CD4-positive, alpha-beta memory T cell (primary cell): ENCODE measurements around the gene PVALEF. TPM values are rescaled to one million over a fixed set of nuclear protein-coding genes. Genes with fewer than 3 reads are reported as not detected.

Experiments used
- CTCF ChIA-PET: fragments of 350-600 bp; sonication (Branson Sonifier 250); formaldehyde crosslinking; loops from one replicate; lab custom pipeline; 2021; ENCODE audit warnings: inconsistent platforms; ENCODE audit not compliant: partially characterized antibody; lab: Charles Lee
- POLR2A ChIA-PET: fragments of 350-600 bp; sonication (Branson Sonifier 250); formaldehyde crosslinking; loops from one replicate; lab custom pipeline; 2021; ENCODE audit not compliant: partially characterized antibody; lab: Charles Lee
- DNase-seq, 5 donors: peaks; one replicate each; pipeline versions ENCODE4 v3.0.0 to v3.0.0-alpha.2; 2020 to 2022; ENCODE audit warnings: mixed read lengths in 1 of 5
- H3K27ac ChIP-seq: one replicate; pipeline ENCODE4 v1.7.0; 2013; ENCODE audit warnings: low read depth, low read length
- H3K27me3 ChIP-seq: 2 replicates; pipeline ENCODE4 v1.7.0; 2013; ENCODE audit warnings: mild to moderate bottlenecking, low read length, moderate library complexity; ENCODE audit not compliant: insufficient read depth
- H3K36me3 ChIP-seq: 2 replicates; pipeline ENCODE4 v1.7.0; 2013; ENCODE audit warnings: mild to moderate bottlenecking, low read length, moderate library complexity; ENCODE audit not compliant: insufficient read depth
- H3K4me1 ChIP-seq: 2 replicates; pipeline ENCODE4 v1.7.0; 2013; ENCODE audit warnings: mild to moderate bottlenecking, low read length, moderate library complexity; ENCODE audit not compliant: insufficient read depth
- H3K4me3 ChIP-seq, 2 donors: one replicate each; pipeline ENCODE4 v1.7.0; 2013; ENCODE audit warnings: low read length in 2 of 2, mild to moderate bottlenecking in 1 of 2
- H3K9me3 ChIP-seq, 2 donors: one replicate each; pipeline ENCODE4 v1.7.0; 2013; ENCODE audit warnings: low read length in 2 of 2, control low read depth in 1 of 2; ENCODE audit not compliant: control insufficient read depth in 1 of 2
- H3K27ac Mint-ChIP-seq, 7 donors: one replicate each; pipeline ENCODE4 v1.8.0; 2020 to 2021; ENCODE audit warnings: mixed read lengths in 7 of 7, mild to moderate bottlenecking in 6 of 7, inconsistent platforms in 3 of 7, moderate library complexity in 3 of 7
- H3K27me3 Mint-ChIP-seq, 2 donors: one replicate each; pipeline ENCODE4 v1.8.0; 2020 to 2021; ENCODE audit warnings: mixed read lengths in 2 of 2
- H3K36me3 Mint-ChIP-seq, 2 donors: one replicate each; pipeline ENCODE4 v1.8.0; 2020 to 2021; ENCODE audit warnings: mixed read lengths in 2 of 2, inconsistent platforms in 1 of 2, mild to moderate bottlenecking in 1 of 2
- H3K4me1 Mint-ChIP-seq, 4 donors: one replicate each; pipeline ENCODE4 v1.8.0; 2020 to 2021; ENCODE audit warnings: mixed read lengths in 4 of 4, mild to moderate bottlenecking in 1 of 4
- H3K4me3 Mint-ChIP-seq, 8 donors: one replicate each; pipeline ENCODE4 v1.8.0; 2020 to 2021; ENCODE audit warnings: mixed read lengths in 8 of 8, mild to moderate bottlenecking in 7 of 8, moderate library complexity in 6 of 8, inconsistent platforms in 3 of 8
- H3K9me3 Mint-ChIP-seq, 8 donors: one replicate each; pipeline ENCODE4 v1.8.0; 2020 to 2021; ENCODE audit warnings: mixed read lengths in 8 of 8, mild to moderate bottlenecking in 5 of 8, inconsistent platforms in 3 of 8, moderate library complexity in 1 of 8
- intact Hi-C: fragments of 100-400 bp; cut with micrococcal nuclease; formaldehyde crosslinking; loops from one replicate; pipeline ENCODE4 v1.15.1; 2023
- polyA plus RNA-seq, 2 donors: library from polyadenylated mRNA; unstranded; fragments of 300-500 nt; fragmentation: Illumina TruSeq; gene quantifications; one replicate each; pipeline ENCODE4 v1.2.3, GENCODE V29; 2021
- total RNA-seq, 2 experiments: library from RNA; stranded (reverse); gene quantifications; one replicate each; pipeline ENCODE4 v1.2.3, GENCODE V29; 2021

The PVALEF gene
- total and polyA plus RNA-seq, 4 experiments from 2014 or later: not detected

DNA sequence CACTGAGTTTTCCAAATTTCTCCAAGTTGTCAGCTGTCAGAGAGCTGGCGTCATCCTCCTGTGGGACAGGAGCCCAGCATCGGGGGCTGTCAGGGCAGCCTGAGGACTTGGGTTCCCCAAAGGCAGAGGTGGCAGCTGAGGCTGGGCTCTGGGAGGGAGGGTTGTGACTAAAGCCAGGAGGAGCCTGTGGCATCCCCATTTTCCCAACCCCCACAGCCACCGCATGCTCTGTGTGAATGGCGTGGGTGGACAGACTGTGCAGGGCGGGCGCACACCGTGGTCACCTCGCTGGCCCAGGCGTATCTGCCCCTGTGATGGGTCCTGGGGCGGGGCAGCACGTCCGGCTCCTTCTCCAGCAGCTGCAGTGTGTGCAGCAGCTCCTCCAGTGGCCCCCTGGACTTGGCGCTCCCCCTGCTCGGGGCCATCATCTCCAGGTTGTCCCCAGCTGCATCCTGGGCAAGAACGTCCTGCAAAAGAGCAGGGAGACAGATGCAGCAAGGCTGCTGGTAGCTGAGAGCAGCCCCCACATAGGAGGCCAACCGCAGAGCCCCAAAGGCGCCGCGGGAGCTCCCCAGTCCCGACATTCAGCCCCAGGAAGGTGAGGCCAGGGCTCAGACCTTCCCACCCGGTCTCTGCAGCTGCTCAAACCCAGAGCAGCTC, 32.7 kb downstream of the PVALEF start:
- Histone ChIP-seq H3K4me3 (no peak overlapping the region), H3K27me3 (no peaks in the 10 kb centered on the region), H3K9me3 (no peaks in the 10 kb centered on the region), H3K4me1 (no peaks in the 10 kb centered on the region), H3K36me3 (no peaks in the 10 kb centered on the region), H3K27ac (no peak overlapping the region)
- no peak for DNase-seq
- ChIA-PET POLR2A (no interaction called here), CTCF (no interaction called here)
- no peak overlapping the region for H3K27ac Mint-ChIP-seq
- no peak overlapping the region for H3K4me3 Mint-ChIP-seq
- H3K4me1 Mint-ChIP-seq: no peaks in the 10 kb centered on the region
- H3K27me3 Mint-ChIP-seq: no peaks in the 10 kb centered on the region
- no peaks in the 10 kb centered on the region for H3K36me3 Mint-ChIP-seq
- no peaks in the 10 kb centered on the region for H3K9me3 Mint-ChIP-seq
- intact Hi-C loops: no loop called here

DNA sequence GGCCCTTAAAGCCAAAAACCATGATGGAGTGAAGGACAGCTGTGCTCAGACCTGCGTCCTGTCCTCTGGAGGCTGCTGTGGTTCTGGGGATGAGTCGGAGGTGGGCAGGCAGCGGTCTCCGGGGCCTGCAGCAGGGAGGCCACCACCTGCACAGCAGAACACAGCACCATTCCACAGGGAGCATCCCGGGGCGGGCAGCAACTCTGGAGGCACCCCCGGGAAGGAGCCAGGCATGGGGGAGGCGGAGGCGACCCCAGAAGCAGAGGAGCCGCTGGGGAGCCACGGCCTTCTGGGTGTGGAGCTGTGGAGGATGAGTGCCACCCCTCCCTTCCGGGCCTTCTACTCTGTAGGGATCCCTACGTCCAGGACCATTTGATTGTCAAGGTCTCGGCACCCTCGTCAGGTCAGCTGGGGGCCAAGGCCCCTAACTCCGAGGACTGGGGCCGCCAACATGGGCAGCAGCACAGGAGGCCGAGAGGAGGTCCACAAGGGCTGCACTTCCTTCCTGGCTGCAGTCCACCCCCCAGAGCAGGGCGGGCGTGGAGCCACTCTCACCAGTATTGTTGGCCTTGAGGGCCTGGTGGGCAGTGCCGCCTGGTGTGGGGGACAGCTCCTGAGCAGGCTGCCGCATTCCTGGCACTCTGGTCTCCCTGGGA, 33.6 kb downstream of the PVALEF start:
- no peaks in the 10 kb centered on the region for H3K36me3 Mint-ChIP-seq
- H3K9me3 ChIP-seq: no peaks in the 10 kb centered on the region
- H3K4me1 Mint-ChIP-seq: no peaks in the 10 kb centered on the region
- DNase-seq: peak in 1 of 5 donors; percentile 19
- CTCF ChIA-PET: no interaction called here
- H3K27me3 ChIP-seq: no peaks in the 10 kb centered on the region
- no peaks in the 10 kb centered on the region for H3K9me3 Mint-ChIP-seq
- no peak overlapping the region for H3K4me3 Mint-ChIP-seq
- H3K27me3 Mint-ChIP-seq: no peaks in the 10 kb centered on the region
- no peaks in the 10 kb centered on the region for H3K4me1 ChIP-seq
- H3K27ac ChIP-seq: no peak overlapping the region
- H3K27ac Mint-ChIP-seq: no peak overlapping the region
- H3K4me3 ChIP-seq: no peak overlapping the region
- no peaks in the 10 kb centered on the region for H3K36me3 ChIP-seq
- POLR2A ChIA-PET: no interaction called here
- intact Hi-C loops: no loop called here

DNA sequence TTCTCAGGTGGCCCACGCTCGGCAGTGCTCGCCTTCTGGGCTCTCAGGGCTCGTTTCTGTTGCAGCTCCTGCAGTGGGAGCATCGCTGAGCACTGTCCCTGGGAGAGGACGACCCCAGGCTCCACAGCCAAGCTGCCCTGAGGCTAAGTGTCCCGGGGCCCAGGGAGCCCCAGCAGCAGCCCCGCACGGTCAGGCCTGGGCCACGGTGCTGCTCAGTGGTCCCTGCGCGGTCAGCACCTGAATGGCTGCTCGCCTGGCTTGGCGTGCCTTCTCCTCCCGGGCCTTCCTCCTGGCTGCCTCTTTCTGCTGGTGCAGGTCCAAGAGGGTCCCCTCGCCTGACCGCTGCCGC, 34.1 kb downstream of the PVALEF start:
- H3K27ac Mint-ChIP-seq: no peak overlapping the region
- intact Hi-C loops: no loop called here
- H3K36me3 ChIP-seq: no peaks in the 10 kb centered on the region
- no peaks in the 10 kb centered on the region for H3K4me1 Mint-ChIP-seq
- ChIA-PET POLR2A (no interaction called here), CTCF (no interaction called here)
- no peaks in the 10 kb centered on the region for H3K36me3 Mint-ChIP-seq
- peak in 1 of 5 donors; percentile 20 for DNase-seq
- no peak overlapping the region for H3K4me3 ChIP-seq
- H3K27me3 ChIP-seq: no peaks in the 10 kb centered on the region
- no peak overlapping the region for H3K4me3 Mint-ChIP-seq
- no peaks in the 10 kb centered on the region for H3K9me3 Mint-ChIP-seq
- H3K4me1 ChIP-seq: no peaks in the 10 kb centered on the region
- H3K27me3 Mint-ChIP-seq: no peaks in the 10 kb centered on the region
- H3K9me3 ChIP-seq: no peaks in the 10 kb centered on the region
- no peak overlapping the region for H3K27ac ChIP-seq

DNA sequence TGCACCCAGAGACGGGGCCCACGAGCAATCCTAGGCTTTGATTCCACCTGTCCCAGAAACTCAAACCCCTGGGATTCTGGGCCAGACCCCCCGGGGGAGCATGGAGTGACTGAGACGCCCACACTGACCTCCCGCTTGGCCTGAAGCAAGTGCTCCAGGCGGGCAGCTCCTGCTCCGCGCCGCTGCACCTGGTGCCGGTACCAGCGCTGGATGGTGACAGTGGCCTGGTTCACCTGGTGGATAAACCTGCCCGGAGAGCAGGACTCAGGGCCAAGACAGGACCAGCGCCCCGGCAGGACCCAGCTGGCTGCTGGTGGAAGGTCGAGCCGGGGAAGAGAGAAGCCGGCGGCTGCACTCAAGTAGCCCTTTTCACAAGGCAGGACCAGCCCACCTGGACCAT, 34.9 kb downstream of the PVALEF start:
- no peak for DNase-seq
- CTCF ChIA-PET: no interaction called here
- Histone ChIP-seq H3K4me3 (no peak overlapping the region), H3K36me3 (no peaks in the 10 kb centered on the region), H3K27ac (no peak overlapping the region), H3K9me3 (no peaks in the 10 kb centered on the region), H3K27me3 (no peaks in the 10 kb centered on the region), H3K4me1 (no peaks in the 10 kb centered on the region)
- no peaks in the 10 kb centered on the region for H3K27me3 Mint-ChIP-seq
- no peaks in the 10 kb centered on the region for H3K36me3 Mint-ChIP-seq
- intact Hi-C loops: no loop called here
- no peak overlapping the region for H3K4me3 Mint-ChIP-seq
- H3K4me1 Mint-ChIP-seq: no peaks in the 10 kb centered on the region
- H3K27ac Mint-ChIP-seq: no peak overlapping the region
- H3K9me3 Mint-ChIP-seq: no peaks in the 10 kb centered on the region
- POLR2A ChIA-PET: no interaction called here

DNA sequence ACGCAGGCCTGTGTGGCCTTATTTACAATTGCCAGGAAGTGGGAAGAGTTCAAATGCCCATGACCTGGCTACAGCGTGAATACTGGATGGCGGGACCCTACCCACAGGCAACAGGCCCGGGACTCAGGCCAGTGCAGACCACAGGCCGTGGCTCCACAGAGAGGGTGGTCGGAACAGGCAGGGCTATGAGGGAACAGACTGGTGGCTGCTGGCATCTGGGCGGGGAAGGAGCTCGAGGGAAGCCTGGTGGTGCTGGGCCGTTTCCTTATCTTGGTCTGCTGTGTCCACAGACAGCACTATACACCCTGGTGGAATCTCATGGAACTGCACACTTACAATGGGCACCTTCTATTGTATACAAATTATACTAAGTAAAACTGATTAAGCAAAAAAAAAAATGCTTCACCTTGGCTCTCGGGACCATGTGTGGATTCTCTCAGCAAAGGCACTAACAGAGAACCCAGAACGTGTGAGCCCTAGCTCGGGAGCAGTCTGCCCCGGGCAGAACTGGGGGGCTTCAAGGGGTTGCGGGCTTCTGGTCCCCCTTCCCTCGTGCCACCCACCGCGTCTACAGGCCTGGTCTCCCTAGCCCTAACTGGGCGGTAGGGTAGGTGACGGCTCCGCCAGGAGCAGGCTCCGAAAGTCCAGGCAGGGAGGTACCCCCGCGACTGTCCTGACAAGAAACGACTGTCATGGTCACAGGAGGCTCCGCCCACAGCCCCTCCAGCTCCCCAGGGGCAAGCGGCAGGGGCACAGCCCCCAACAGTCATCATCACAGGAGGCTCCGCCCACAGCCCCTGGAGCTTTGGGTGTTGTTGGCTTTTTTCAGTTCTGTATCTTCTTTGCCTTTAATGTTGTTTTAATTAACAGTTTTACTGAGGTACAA, 35.6 kb downstream of the PVALEF start:
- H3K4me1 ChIP-seq: no peaks in the 10 kb centered on the region
- no peaks in the 10 kb centered on the region for H3K36me3 ChIP-seq
- ChIA-PET CTCF (no interaction called here), POLR2A (no interaction called here)
- H3K4me3 Mint-ChIP-seq: no peak overlapping the region
- no peaks in the 10 kb centered on the region for H3K9me3 ChIP-seq
- peak in 1 of 5 donors; percentile 31 for DNase-seq
- intact Hi-C loops: no loop called here
- H3K27me3 Mint-ChIP-seq: no peaks in the 10 kb centered on the region
- H3K27ac ChIP-seq: no peak overlapping the region
- H3K9me3 Mint-ChIP-seq: no peaks in the 10 kb centered on the region
- H3K4me3 ChIP-seq: no peak overlapping the region
- no peak overlapping the region for H3K27ac Mint-ChIP-seq
- no peaks in the 10 kb centered on the region for H3K4me1 Mint-ChIP-seq
- no peaks in the 10 kb centered on the region for H3K36me3 Mint-ChIP-seq
- no peaks in the 10 kb centered on the region for H3K27me3 ChIP-seq

DNA sequence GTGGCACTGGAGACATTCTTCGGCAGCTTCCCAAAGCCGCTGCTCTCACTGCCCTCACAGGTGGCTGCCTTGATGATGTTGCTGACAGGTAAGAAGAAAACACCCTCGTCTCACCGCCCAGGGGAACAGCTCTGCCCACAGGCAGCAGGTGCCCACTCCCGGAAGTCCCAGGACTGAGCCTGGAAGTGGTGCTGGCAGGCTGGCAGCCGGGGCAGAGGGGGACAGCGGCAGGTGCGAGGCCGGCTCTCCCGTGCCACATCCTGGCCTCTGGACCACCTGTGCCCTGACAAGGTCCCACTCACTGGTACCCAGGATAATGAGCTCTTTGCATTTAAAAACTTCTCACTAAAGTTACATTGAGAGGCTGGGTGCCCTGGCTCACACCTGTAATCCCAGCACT, 37.0 kb downstream of the PVALEF start:
- Histone ChIP-seq H3K27me3 (no peaks in the 10 kb centered on the region), H3K4me1 (no peaks in the 10 kb centered on the region), H3K27ac (no peak overlapping the region), H3K9me3 (no peaks in the 10 kb centered on the region), H3K4me3 (no peak overlapping the region), H3K36me3 (no peaks in the 10 kb centered on the region)
- Mint-ChIP-seq H3K27ac (no peak overlapping the region), H3K27me3 (no peaks in the 10 kb centered on the region), H3K36me3 (no peaks in the 10 kb centered on the region), H3K4me3 (no peak overlapping the region), H3K4me1 (no peaks in the 10 kb centered on the region), H3K9me3 (no peaks in the 10 kb centered on the region)
- CTCF ChIA-PET: no interaction called here
- POLR2A ChIA-PET: no interaction called here
- no peak for DNase-seq
- intact Hi-C loops: no loop called here

DNA sequence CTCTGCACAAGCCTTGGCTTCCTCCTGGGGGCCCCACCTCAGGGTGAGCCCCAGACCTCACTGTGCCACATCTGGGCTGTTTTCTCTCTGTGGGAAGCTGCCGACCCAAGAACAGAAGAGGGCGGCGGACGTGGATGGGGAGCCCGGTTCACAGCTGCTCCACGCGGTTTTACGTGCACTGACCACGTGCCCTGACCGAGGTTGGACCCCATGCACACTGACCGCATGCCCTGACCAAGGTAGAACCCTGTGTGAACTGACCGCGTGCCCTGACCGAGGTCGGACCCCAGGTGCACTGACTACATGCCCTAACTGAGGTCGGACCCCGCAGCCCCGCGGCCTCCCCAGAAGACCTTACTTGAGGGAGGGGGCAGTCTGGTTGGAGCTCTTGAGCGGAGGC, 37.8 kb downstream of the PVALEF start:
- no peak overlapping the region for H3K4me3 Mint-ChIP-seq
- no peak overlapping the region for H3K4me3 ChIP-seq
- POLR2A ChIA-PET: no interaction called here
- intact Hi-C loops: no loop called here
- H3K27me3 Mint-ChIP-seq: no peaks in the 10 kb centered on the region
- H3K4me1 Mint-ChIP-seq: no peaks in the 10 kb centered on the region
- CTCF ChIA-PET: no interaction called here
- no peaks in the 10 kb centered on the region for H3K36me3 ChIP-seq
- H3K27ac ChIP-seq: no peak overlapping the region
- H3K9me3 ChIP-seq: no peaks in the 10 kb centered on the region
- H3K36me3 Mint-ChIP-seq: no peaks in the 10 kb centered on the region
- no peaks in the 10 kb centered on the region for H3K27me3 ChIP-seq
- H3K27ac Mint-ChIP-seq: no peak overlapping the region
- no peak for DNase-seq
- no peaks in the 10 kb centered on the region for H3K9me3 Mint-ChIP-seq
- H3K4me1 ChIP-seq: no peaks in the 10 kb centered on the region
